Stimulated activated CD8-positive, alpha-beta memory T cell treated with anti-CD3 and anti-CD28 coated beads, Interleukin-12 subunit alpha, Interleukin-12 subunit beta, amount 100 ng/mL, for 1 hour (primary cell): ENCODE measurements around the gene CLNK.

Source experiments
- DNase-seq: peaks from one replicate; pipeline ENCODE4 v3.0.0-alpha.2; 2020; ENCODE audit warnings: low read depth

The CLNK gene

GRCh38 chr4:10701702-10702460, 17.3 kb upstream of the CLNK start:
- DNase-seq = no peak

- no peak for DNase-seq
These were observed 16.6 kb upstream of the CLNK start for GRCh38 chr4:10701161-10701560.

GRCh38 chr4:10698172-10698571, 13.6 kb upstream of the CLNK start:
- no peak for DNase-seq

- no peak for DNase-seq
These were observed 12.5 kb upstream of the CLNK start for GRCh38 chr4:10697086-10697485.

- no peak for DNase-seq
These were observed 11.7 kb upstream of the CLNK start for GRCh38 chr4:10696253-10696652.

- DNase-seq = no peak
These were observed 10.3 kb upstream of the CLNK start for GRCh38 chr4:10694828-10695209.

- DNase-seq = no peak
These were observed 9.7 kb upstream of the CLNK start for GRCh38 chr4:10694151-10694827.

GRCh38 chr4:10691651-10692050, 7.1 kb upstream of the CLNK start:
- no peak for DNase-seq

GRCh38 chr4:10690185-10690907, 5.8 kb upstream of the CLNK start:
- DNase-seq = no peak

- DNase-seq = no peak
These were observed 4.3 kb upstream of the CLNK start for GRCh38 chr4:10688846-10689245.

- no peak for DNase-seq
These were observed 3.5 kb upstream of the CLNK start for GRCh38 chr4:10688022-10688421.

- no peak for DNase-seq
These were observed 3.0 kb upstream of the CLNK start for GRCh38 chr4:10687526-10687925.

- no peak for DNase-seq
These were observed 2.2 kb downstream of the CLNK start for GRCh38 chr4:10682397-10682796.

GRCh38 chr4:10677796-10678497, 6.6 kb downstream of the CLNK start:
- DNase-seq = no peak

- DNase-seq = no peak
These were observed 10.7 kb downstream of the CLNK start for GRCh38 chr4:10673817-10674369.

GRCh38 chr4:10672379-10672778, 12.2 kb downstream of the CLNK start:
- DNase-seq = no peak

GRCh38 chr4:10671799-10672198, 12.8 kb downstream of the CLNK start:
- DNase-seq = no peak

- DNase-seq = no peak
These were observed 13.2 kb downstream of the CLNK start for GRCh38 chr4:10671366-10671765.

- no peak for DNase-seq
These were observed 14.2 kb downstream of the CLNK start for GRCh38 chr4:10670321-10670720.

GRCh38 chr4:10667701-10668326, 16.8 kb downstream of the CLNK start:
- DNase-seq = no peak

GRCh38 chr4:10666616-10667015, 18.0 kb downstream of the CLNK start:
- no peak for DNase-seq

- no peak for DNase-seq
These were observed 20.2 kb downstream of the CLNK start for GRCh38 chr4:10664408-10664807.
